Hematopoietic multipotent progenitor cell treated with erythropoietin and hydrocortisone succinate and interleukin-3 and kit ligand, for 15 days (in vitro differentiated cells): Measurements from ENCODE around the gene SHF.

Experiments used
- DNase-seq: peaks from one replicate; pipeline ENCODE4 v3.0.0-alpha.2; 2015; ENCODE audit warnings: low spot score

SHF gene

GRCh38 chr15:45169608-45170480, 17.9 kb downstream of the SHF start:
- no peak for DNase-seq

- peak; percentile 73 for DNase-seq
Measured at GRCh38 chr15:45168751-45169551, 18.8 kb downstream of the SHF start.

DNA sequence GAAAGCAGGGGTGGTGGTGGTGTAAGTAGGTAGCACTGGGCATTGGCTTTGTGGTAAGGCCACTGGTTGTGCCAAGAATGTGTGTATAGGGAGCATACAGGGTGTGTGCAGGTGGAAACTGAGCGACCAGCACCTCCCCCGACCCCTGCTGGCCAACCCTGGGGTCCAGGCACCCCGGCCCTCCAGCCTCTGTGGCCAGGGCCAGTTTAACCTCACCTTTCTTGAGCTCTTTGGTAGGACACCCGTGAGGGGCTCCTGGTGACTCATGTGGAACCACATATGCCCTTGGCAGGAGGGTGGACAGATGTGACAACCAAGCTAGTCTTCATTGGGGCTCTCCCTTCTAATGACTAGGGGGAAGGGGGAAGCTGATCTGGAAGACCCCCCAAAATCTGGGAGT, 19.5 kb downstream of the SHF start:
- DNase-seq: no peak

- no peak for DNase-seq
Measured at GRCh38 chr15:45167631-45168205, 20.0 kb downstream of the SHF start.

DNA sequence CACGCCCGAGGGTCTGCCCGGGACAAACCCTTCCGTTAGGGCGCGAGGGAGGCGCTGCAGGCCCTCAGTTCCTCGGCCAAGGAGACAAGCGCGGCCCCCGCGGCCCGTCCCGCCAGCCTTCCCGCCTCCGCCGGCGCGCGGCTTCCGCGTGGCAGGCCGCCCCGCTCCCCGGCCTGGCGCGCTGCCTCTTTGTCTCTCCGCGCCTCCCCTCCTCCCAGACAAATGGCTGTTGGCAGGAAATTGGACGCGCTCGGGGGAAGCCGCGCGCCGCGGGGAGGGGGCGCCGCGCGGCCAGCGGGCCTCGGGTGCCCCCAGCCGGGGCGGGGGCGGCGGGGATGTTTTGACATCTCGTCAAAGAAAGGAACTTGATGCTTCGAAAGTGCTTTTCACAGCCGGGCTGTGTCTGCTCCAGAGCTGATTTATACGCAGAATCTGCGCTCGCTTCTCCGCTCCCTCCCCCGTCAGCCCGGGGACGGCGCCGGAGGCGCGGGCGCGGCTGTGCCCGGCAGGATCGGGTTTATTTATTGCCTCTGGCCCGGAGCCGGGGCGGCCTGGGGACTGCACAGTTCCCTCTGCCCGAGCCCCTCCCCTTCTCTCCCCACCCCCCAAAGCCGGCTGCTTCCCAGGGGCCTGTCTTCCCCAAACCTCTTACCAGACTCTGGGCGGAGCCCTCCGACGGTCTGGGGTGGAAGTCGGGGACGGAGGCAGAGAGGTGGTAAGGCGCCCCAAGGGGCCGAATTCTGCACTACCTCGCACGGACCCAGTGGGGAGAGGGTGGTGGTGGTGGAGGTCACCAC, 20.7 kb downstream of the SHF start:
- DNase-seq: peak; percentile 77

- DNase-seq: no peak
Measured at GRCh38 chr15:45165536-45165935, 22.2 kb downstream of the SHF start.

- no peak for DNase-seq
Measured at GRCh38 chr15:45164914-45165313, 22.9 kb downstream of the SHF start.

DNA sequence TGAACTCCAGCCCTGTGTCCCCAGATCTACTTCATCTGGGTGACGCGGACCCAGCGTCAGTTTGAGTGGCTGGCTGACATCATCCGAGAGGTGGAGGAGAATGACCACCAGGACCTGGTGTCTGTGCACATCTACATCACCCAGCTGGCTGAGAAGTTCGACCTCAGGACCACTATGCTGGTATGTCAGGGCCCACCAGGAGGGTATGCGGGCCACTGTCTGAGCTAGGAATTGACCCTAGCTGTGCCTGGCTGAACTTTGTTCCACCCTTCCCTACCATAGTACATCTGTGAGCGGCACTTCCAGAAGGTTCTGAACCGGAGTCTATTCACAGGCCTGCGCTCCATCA, 24.3 kb downstream of the SHF start:
- DNase-seq: no peak

- DNase-seq: peak; percentile 70
Measured at GRCh38 chr15:45162771-45163507, 24.8 kb downstream of the SHF start.

- DNase-seq: no peak
Measured at GRCh38 chr15:45161666-45162065, 26.1 kb downstream of the SHF start.

DNA sequence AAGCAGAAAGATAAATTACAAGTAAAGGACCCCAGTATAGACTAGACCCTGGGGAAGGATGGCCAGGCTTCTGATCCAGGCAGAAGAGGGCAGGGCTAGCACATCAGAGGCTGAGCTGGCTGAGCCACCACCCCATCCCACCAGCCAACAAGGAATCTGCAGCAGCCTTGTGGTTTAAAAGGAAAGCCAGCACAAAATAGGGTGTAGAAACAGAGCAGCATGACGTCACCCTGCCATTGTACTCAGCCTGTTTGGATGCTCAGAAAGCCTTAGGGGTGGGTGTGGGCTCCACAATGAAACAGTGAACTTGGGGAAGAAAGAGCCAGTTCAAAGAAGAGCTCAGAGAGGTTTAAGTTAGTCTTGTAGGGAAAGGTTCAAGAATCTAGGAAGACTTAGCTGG, 29.8 kb downstream of the SHF start:
- DNase-seq: no peak

GRCh38 chr15:45156744-45157455, 30.9 kb downstream of the SHF start:
- DNase-seq: no peak

GRCh38 chr15:45155739-45156138, 32.0 kb downstream of the SHF start:
- no peak for DNase-seq

DNA sequence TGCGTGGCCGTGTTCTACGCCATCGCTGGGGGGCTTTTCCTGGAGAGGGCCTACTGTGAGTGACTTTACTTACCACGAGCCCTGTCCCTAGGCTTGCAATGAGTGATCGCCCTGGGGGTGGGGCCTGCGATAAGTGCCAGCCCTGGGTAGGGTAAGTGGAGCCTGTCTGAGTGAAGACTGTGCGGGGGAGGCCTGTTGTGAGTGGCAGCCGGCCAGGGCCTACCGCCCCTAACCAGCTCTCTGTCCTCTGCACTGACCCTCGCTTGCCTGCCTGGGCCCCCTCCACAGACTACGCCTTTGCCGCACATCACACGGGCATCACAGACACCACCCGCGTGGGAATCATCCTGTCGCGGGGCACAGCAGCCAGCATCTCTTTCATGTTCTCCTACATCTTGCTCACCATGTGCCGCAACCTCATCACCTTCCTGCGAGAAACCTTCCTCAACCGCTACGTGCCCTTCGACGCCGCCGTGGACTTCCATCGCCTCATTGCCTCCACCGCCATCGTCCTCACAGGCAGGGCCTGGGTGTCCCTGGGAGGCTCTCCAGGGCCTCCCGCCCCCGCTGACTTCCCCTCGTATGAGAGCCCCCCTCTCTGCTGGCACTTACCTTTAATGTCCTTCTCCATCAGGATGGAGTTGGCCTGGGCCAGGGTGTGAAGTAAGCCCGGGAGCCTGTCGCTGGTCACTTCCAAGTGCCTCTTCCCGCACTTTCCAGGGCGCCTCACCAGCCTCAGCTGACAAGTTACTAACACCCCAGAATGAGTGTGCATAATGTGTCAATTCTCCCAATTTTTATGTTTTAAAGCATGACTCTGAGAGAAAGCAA, 35.6 kb downstream of the SHF start:
- DNase-seq: no peak

DNA sequence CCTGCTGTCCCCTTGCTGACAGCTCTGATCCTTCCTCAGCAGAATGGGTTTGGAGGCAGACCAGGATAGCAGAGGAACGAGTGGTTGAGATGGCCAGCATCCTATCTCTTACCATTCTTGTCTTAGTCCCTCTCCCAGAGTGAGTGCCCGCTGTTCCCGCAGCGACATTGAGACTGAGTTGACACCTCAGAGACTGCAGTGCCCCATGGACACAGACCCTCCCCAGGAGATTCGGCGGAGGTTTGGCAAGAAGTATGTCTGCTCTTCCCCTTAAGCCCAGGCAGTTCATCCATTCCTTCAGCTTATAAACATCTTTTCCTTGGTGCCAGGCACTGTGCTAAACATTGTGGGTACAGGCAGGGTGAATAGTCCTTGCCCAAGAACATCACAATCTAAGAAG, 36.8 kb downstream of the SHF start:
- no peak for DNase-seq

- no peak for DNase-seq
Measured at GRCh38 chr15:45150481-45150880, 37.3 kb downstream of the SHF start.

DNA sequence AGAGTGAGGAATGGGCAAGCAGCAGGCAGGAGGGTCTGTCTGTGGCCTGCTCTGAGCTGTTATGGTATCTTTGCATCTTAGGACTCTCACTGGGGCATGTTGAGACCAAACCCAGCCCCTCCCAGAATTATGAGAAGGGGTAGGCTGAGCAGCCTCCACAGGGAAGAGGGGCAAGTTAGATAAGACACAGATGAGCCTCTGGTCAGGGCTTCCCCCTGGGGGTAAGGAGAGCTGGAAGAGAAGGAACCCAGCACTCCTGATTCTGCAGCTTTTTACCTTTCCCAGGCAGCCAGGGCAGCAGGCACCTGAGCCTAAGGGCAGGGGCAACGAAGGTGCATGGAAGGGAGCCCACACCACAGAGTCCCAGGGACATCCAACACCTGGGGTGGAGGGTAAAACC, 38.7 kb downstream of the SHF start:
- DNase-seq: no peak

- DNase-seq: no peak
Measured at GRCh38 chr15:45148076-45149059, 39.4 kb downstream of the SHF start.

DNA sequence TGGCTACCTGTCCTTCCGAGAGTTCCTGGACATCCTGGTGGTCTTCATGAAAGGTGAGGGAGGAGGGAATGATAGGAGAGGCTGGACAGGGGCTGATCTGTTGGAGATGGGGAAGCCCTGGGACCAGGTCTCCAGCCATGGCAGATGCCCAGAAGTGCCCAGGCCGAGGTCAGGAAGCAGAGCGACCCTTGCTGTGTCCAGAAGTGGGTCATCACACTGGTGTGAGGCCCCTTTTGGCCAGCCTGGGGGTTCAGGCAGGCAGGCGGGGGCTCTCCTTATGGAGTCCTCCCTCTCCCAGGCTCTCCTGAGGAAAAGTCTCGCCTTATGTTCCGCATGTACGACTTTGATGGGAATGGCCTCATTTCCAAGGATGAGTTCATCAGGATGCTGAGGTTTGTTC, 40.2 kb downstream of the SHF start:
- no peak for DNase-seq
